D341Med (cell line): ENCODE results near the gene KIDINS220.

Source experiments
- DNase-seq: peaks from one replicate; pipeline ENCODE4 v3.0.0; 2012; ENCODE audit warnings: low spot score

Gene KIDINS220

DNA sequence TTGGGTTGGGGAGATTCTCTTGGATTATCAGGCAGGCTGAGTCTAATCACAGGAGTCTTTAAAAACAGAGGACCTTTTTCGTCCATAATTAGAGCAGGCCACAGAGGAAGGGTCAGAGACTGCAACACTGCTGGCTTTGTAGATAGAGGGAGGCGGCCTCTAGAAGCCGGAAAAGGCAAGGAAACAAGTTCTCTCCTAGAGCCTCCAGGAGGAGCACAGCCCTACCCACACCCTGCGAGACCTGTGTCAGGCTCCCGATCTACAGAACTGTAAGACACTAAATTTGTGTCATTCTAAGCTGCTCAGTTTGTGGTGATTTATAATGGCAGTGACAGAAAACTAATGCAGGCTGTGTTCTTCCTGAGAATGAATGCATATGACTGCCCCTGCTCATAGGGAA lies 140.2 kb downstream of the KIDINS220 start:
- no peak for DNase-seq

DNA sequence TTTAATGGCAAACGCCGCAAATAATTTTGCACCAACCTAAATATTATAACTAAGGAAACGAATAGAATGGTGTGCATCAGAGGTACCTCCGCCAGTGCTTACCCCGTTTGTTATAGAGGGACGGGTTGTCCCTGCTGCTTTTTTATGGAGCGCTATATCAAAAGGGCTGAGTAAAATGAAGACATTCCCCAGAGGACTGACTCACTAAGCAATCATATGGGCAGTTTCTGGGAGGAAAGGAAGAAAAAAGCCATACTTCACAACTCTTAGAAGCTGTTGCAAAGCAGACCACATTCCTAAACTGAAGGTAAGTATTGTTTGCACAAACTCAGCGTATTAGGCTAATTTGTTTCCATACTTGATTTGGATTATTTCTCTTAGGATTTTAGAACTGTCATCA lies 142.7 kb downstream of the KIDINS220 start:
- no peak for DNase-seq

DNA sequence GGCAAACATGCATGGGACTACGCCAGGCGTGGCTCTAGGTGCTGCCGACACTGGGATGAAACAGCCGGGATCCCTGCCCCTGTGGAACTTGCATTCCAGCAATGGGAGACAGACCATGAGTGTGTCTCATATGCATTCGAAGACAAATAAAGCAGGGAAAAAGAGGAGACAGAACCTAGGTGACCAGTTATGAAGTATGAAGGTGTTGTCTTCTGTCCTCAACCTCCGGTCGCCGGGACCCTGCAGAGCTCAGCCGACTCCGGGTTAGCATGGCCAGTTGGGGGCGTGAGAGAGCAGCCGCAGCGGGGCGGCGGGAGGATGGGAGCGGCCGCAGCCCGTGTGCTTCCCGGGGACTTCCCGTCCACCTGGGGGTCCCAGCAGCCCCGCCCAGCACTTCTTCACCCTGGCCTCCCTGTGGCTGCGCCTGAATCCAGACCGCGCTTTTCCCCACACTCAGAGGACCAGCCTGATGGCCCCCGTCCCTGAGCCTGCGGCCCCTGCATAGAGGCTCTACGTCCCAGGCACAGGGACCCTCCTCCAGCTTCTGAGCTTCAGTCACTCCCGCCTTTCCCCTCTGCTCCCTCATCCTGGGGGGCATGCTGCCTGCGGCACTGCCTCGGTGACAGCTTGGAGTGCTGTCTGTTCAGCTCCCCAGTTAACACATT lies 144.1 kb downstream of the KIDINS220 start:
- DNase-seq = peak; percentile 86

DNA sequence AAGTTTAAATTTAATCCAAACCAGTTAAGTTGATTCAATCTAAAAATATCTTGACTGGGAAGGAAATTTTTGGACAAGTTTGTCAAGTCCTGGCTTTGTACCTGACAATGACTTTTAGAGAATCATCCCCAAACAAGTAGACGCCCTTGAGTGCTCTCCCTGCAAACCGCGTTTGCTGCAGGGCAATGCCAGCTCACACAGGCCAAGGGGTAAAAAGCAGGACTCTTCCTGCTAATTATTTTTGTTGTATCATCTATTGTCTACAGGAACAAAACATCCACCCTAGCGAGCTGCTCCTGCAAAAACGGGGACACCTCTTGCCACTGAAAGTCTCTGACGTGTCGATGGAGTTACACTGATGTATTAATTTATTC lies 144.6 kb downstream of the KIDINS220 start:
- DNase-seq = no peak

DNA sequence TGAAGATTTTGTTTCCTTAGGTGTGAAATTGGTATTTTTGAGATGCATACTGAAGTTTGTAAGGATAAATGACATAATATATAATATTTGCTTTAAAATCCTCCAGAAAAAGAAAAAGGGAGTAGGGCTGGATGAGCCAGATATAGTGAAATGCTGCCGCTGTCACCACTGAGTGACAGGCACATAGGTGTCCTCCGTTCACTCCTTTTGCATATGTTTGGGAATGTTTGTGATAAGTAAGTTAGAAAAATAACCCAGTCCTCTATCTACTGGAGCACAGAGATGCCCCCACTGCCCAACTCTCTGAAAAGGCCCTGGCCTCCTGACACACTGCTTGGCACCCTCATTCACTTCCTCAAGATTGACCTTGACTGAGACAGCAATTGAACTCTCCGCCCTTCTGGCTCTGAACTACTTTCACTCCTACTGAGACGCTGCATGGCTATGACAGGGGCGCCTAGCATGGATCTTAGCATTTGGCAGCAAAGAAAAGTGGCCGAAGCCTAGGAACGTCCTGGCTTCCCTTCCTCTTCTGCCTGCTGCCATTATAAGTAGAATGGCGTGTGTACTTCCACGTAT lies 145.5 kb downstream of the KIDINS220 start:
- no peak for DNase-seq

DNA sequence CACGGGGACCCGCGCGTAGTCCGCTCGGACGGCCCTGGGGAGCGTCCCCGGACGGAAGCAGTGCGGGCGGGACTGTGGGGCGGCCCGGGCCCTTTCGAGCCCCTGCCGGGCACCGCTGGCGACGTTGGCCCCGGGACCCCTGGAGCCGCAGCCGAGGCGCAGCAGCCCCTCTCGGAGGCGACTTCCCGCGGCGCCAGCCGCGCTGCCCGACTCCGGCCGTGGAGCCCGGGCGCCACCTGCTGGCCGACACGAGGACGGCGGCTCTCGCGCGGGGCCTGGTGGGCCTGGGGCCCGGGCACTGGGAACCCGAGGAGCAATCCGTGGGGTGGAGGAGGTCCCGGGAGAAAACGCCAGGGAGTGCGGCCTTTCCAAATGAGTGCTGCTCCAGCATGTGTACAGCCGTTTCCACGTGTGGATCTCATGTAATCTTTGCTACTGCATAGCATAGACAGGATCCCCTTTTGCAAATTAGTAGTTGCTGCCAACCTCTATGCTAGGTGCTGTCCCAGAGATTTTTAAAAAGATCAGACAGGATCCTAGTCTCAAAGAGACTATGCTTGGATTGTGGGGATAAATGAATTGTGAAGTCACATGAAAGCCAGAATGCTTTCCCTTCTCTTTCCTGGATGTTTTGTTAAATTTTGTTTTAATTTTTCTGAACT lies 151.6 kb downstream of the KIDINS220 start:
- DNase-seq = peak; percentile 90

DNA sequence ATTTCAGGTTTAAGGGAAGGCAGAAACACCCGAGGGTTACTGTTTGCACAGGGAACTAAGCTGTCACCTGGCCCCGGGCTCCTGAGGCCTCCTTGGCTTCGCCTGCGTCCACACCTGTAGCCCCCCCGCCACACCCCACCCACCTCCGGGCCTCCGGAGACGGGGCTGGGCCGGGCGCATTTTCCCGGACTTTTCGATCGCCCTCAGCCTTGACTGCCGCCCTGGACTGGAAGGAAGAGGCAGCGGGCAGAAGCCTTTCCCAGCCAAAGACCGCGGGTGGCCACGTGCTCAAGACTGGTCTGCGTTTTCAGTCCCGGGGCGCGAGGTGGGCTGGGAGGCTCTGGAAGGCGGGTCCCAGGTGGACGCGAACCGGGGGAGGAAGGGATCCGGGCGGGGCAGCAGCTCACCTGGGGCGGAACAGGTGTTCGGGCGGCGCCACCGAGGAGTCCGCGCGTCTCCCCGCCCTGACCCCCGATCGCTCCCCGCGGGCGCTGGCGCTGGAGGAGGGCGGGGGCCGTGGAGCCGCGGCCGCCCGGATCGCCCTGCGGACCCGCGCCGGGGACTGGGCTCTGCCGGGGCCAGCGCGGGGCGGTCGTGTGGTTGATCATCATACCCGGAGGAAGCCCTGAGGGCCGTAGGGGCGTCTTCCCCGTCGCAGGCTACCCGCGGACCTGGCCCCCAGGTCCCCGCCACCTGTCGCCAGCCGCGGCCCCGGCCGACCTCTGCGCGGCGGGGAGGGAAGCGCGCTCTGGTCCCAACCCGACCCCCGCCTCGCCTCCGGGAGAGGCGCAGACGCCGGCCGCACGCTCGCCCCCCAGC lies 152.3 kb downstream of the KIDINS220 start:
- DNase-seq = peak; percentile 41

DNA sequence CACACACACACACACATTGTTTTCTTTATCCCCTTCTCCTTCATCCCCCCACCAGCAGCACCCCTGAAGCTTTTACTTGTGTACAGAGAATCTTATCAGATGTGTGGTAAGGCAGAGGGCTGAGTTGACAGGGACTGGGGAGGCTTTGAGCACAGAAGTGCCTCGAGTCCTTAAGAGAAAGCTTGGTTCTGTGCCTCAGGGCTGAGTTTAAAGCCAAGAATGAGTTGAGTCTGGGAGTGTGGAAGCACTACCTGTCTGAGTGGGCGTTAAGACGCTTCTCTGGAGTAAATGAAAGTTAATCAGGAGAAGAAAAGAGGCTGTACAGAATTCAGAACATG lies 152.9 kb downstream of the KIDINS220 start:
- no peak for DNase-seq

DNA sequence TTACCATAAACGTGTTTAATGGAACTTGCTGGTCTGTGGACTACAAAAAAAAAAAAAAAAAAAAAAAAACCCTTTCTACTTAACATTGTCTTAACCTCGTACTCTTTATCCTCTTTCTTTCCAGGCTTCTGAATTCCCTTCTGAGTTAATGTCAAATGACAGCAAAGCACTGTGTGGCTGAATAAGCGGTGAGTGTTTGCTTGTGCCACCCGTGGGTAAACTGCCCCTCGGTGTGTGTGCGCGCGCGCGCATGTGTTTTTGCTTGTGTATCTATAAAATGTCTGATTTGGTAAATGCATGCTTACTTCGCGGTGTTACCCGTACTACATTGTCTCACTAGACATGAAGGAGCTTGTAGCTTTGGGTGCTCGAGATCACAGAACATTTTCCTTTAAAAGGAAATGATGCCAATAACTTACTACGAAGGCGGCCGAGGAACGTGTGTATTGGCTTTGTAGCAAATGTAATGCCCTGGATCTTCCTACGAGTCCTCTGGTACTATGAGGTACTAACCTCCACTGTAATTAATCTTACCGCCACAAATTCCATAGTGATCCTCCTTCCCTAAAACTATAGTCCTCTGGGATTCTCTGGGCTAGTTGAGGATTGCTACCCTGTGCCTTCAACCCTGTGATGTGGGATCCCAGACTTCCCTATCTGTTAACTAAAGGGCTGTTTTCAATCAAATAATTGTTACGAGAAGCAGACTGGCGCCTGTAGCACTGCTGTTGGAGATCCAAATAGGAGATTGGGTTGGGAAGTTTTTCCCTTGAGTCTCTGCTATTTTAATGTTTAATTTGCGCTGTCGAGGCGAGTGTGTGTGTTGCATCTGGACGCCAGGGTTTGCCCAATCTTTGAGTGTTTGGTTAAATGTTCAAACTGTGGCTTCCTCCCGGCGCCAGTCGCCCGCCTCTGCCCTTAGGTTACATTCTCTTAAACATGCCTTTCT lies 154.4 kb downstream of the KIDINS220 start:
- DNase-seq = no peak

DNA sequence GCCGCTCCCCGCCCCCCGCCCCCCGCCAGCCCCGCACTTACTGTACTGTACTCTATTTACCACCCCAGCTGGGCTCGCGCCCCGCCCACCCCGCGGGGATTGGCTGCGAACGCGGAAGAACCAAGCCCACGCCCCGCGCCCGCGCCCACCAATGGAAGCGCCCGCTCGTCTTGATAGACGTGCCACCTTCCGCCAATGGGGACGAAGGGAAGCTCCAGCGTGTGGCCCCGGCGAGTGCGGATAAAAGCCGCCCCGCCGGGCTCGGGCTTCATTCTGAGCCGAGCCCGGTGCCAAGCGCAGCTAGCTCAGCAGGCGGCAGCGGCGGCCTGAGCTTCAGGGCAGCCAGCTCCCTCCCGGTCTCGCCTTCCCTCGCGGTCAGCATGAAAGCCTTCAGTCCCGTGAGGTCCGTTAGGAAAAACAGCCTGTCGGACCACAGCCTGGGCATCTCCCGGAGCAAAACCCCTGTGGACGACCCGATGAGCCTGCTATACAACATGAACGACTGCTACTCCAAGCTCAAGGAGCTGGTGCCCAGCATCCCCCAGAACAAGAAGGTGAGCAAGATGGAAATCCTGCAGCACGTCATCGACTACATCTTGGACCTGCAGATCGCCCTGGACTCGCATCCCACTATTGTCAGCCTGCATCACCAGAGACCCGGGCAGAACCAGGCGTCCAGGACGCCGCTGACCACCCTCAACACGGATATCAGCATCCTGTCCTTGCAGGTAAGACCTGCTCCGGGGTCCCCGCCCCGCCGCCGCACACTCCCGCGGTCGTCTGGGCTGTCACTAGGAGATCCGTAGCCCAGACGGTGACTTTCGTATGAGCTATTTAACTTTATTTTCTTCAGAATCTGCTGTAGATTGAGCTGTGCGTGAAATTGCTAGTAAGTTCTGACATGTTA lies 155.4 kb downstream of the KIDINS220 start, which contains the start of gene ID2:
Gene ID2, plus strand, starts transcription at position 271 of the 907 bp plus-strand sequence. Its CDS starts 110 bp downstream, at position 381.
- DNase-seq = peak; percentile 95

DNA sequence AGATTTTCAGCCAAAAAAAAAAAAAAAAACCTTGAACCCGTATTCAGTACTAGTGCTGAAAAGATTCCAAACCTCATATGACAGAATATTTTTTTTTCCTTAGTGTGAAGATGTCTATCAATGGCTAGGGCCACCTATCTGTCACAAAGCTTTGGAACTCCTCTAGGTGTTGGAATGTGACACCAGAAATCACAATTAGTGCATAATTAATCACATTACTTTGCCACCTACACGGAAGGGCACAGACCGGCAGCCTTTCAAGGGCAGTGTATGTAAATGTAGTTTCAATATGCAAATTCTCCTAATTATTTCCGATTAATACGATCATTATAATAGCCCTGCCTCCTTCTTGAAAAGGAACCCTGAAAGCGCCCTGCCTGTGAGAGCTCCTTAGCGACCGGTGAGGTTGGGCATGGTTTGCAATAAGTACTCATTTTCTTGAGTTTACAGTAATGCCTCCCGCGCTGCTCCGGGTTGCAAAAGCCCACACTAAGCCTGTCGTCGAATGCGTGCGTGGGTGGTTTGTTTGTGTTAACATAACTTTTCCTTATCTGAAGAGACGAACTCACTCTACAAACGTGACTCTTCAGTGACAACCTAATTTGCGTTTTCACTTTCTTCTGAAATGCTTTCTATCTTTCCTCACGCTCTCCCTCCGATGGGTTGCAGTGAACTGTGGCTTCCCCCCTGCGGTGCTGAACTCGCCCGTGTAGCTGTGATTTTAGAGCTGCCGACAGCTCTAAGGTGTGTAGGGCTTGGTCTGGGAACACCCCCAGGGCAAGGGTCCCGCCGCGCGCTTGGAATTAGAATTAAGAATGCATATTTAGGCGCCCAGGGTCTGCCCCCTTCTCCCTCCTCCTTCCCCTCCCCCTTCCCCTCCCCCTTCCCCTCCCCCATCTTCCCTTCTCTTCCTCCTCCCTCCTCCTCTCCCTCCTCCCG lies 156.3 kb downstream of the KIDINS220 start:
- DNase-seq = peak; percentile 51

DNA sequence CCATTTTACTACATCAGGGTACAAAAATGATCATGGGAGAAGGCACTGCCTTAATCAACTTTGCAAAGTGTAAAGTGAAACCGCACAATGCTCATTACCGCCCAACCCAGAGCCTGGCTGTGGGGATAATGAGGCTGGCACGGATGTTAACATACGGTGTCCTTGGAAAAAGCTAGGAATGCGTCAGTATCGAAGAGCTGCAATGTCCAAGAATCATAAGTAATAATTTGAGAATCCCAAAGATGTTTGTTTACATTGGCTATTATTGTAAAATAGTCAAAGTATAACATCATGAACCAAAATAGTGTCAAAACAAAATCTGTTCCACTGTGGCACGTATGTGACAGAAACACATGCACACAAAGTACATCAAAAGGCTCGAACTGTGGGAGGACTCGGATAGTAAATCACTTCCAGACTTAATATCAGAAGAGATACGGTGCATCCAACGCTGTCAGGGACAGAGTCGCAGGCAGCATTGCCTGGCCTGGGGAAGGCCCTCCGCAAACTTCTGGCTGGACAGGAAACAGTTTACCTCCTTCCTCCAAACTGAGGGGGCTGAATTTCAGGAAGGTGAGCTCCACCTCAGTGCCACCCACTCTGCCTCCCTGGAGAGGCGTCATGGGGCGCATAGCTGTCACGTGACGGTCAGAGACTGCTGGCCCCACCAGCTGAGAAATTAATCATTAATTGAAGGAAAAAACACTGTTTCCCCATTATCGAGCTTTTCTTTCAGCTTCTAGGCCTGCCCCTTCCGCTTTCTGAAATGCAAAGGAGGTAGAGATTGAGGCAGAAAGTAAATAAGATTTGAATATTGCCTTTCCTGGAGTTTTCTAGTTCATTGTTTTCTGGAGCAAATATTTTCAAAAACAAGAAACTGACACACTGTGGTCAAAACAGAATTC lies 157.3 kb downstream of the KIDINS220 start:
- no peak for DNase-seq

DNA sequence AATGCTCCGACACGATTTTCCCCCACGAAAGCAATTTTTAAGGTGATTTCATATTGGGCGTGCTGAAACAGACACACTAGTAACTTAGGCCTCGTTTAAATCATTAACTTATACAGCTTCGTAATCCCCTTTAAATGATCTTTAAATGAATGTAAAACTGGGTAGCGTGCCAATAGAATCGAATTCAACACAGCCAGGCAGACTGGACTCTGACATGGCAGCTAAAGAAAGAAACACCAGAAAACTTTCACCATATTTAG lies 157.9 kb downstream of the KIDINS220 start:
- no peak for DNase-seq
